Neuron (in vitro differentiated cells): ENCODE results near the gene MPC2.
"Not testable (repeated sequence)": the region's sequence is repeated elsewhere in the genome, so short reads cannot be mapped to it uniquely, and the experiment has no call there.

Experiments used
- H2AFZ ChIP-seq: one replicate; pipeline ENCODE4 v1.6.1; 2013; ENCODE audit warnings: low read depth, mild to moderate bottlenecking, inconsistent platforms, low read length, moderate library complexity
- H3K27me3 ChIP-seq: one replicate; pipeline ENCODE4 v1.6.1; 2013; ENCODE audit warnings: low read length; ENCODE audit not compliant: insufficient read depth
- H3K36me3 ChIP-seq: one replicate; pipeline ENCODE4 v1.6.1; 2013; ENCODE audit warnings: low read length; ENCODE audit not compliant: insufficient read depth
- H3K4me1 ChIP-seq: one replicate; pipeline ENCODE4 v1.6.1; 2013; ENCODE audit warnings: low read length; ENCODE audit not compliant: insufficient read depth
- H3K4me3 ChIP-seq: 2 replicates; pipeline ENCODE4 v1.5.1; 2013; ENCODE audit warnings: mild to moderate bottlenecking, low read length, moderate library complexity
- H3K9me3 ChIP-seq: one replicate; pipeline ENCODE4 v1.6.1; 2013; ENCODE audit warnings: low read length

MPC2 gene

DNA sequence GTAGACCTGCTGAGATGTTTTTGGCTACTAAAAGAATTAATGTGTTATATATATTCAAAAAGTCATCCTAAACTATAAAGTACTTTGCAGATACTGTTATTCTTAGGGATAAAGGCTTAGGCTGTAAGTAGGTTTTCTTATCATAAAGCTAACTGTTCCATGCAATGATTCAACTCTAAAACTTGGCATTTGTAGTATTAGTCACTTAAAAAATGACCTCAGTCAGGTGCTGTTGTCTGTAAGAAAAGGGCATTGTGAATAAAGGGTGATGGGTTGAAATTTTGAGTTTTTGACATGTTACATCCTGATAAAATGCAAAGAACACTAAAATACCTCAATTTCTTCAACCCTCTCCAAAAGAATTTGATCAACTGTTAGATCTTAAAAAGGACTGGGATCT is 55.8 kb downstream of the MPC2 start:
- no peaks in the 10 kb centered on the region for H3K36me3 ChIP-seq
- H3K4me1 ChIP-seq, result no peaks in the 10 kb centered on the region
- peaks cover 2% of the 10 kb centered on the region for H3K27me3 ChIP-seq
- H2AFZ ChIP-seq, result no peak overlapping the region
- no peaks in the 10 kb centered on the region for H3K9me3 ChIP-seq
- no peak overlapping the region for H3K4me3 ChIP-seq

DNA sequence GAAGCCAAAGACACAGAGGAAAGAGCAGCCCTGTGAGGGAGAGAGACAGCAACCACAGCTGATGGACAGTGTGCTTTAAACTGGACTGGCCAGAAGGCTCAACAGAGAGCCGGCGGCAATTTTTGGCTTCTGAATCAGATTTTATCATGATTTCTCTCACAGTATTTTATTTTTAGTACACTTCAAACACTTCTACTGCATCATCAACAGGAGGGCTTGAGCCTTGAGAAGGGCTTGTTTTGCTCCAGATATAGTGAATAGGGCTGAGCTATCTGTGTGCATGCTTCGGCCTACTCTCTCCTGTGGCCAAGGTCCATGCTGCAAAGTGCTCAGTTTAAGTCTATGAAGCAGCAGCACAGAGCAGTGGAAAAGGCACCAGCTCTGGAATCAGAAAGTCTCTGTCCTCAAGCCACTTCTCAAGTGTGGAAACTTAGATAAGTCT is 56.3 kb downstream of the MPC2 start:
- no peak overlapping the region for H3K4me3 ChIP-seq
- no peak overlapping the region for H2AFZ ChIP-seq
- peaks cover 2% of the 10 kb centered on the region for H3K27me3 ChIP-seq
- no peaks in the 10 kb centered on the region for H3K9me3 ChIP-seq
- H3K4me1 ChIP-seq, result no peaks in the 10 kb centered on the region
- H3K36me3 ChIP-seq, result no peaks in the 10 kb centered on the region

DNA sequence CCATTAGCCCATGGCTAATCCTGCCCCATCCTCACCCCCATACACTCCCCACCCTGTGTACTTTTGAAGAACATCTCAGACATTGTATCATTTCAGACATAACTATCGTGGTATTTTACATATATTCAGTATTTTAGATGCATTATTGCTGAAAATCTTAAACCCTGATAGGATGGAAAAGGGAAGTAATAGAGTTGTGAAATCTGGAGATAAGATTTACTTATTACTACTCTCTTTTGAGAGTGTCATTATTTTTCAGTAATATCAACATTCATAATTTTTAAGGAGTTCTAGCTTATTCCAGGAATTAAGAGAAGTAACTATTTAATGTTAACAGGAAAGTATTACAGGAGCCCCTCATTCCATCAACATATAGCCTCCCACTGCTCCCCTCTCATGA is 57.4 kb downstream of the MPC2 start:
- no peak overlapping the region for H2AFZ ChIP-seq
- H3K9me3 ChIP-seq, result no peaks in the 10 kb centered on the region
- no peaks in the 10 kb centered on the region for H3K4me1 ChIP-seq
- H3K4me3 ChIP-seq, result no peak overlapping the region
- H3K36me3 ChIP-seq, result no peaks in the 10 kb centered on the region
- H3K27me3 ChIP-seq, result peaks cover 2% of the 10 kb centered on the region

DNA sequence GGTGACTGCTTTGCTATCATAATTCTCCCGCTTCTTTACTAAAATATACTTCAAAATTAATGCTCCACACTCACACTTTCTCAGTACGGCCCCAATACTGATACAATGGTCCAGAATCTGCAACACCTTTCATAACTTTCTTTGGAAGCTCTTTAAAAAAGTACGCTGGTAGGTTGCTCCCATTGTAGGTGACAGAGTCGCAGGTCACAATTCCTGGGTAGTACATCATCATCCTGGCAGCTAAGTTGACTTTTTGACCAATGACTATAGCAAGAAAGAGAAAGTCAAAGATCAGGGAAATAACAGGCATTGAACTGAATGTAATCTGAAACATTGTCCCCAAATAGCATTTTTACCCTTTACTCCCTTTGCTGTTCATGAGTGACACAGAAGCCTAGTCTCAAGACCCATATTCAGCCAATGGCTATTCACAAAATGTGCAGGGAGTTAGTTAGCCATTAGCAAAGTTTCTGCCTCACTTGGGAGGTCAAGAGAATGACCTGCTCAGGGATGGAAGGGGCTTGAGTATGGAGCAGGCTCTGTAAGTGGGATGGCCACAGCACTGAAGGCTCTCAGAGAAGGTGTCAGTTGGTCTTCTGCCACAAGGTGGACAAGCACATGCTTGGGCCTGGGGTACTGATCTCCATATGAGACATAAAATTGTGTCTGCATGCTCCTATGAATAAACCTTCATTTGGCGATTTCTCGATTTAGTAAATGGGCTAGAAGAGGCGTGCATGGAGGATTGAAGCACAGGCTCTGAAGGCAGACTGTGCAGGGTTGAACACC is 58.3 kb downstream of the MPC2 start:
- Histone ChIP-seq H3K27me3 (peaks cover 2% of the 10 kb centered on the region), H2AFZ (no peak overlapping the region), H3K9me3 (no peaks in the 10 kb centered on the region), H3K36me3 (no peaks in the 10 kb centered on the region), H3K4me1 (no peaks in the 10 kb centered on the region), H3K4me3 (no peak overlapping the region)

DNA sequence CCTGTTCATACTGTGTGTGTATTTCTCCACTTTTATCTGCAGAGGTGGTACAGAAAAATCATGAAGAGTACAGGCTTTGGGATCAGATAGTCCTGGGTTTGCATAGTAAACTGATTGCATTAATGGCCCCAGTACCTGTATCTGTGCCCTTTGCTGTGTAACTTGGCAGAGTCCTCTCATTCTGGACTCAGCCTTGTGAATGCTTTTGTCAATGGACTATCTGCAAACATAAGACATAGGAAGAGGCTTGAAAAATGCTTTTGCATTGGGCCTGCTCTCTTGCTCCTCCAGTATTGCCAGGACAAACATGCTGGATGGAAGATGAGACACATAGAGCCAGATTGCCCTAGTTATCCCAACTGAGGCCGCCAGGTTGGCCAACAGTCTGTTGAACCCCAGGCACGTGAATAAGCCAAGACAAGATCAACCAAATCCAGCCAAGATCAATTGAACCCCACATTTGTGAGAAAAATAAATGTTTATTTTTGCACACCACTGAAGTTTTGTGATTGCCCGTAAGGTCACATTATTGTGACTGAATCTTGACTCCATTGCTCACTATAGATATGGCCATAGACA is 60.2 kb downstream of the MPC2 start:
- Histone ChIP-seq H2AFZ (no peak overlapping the region), H3K9me3 (no peaks in the 10 kb centered on the region), H3K4me3 (no peak overlapping the region), H3K36me3 (no peaks in the 10 kb centered on the region), H3K4me1 (no peaks in the 10 kb centered on the region), H3K27me3 (peaks cover 2% of the 10 kb centered on the region)

DNA sequence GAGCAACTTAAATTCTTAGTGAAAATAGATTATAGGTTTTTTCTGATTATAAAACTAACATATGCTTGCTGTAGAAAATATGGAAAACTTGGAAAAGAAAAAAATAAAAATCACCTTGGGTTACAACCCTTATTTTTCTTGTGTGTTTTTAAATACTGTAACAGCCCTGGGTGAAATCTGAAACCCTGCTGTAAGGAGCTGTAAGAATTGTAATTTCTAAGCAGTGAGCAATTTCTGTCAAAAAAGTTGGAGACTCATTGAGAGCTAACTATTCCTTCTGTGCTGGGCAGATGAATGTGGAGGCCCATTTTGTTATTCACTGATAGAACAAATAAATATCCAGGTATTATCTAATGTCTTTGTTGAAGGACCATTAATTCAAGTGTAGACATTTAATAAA is 65.5 kb downstream of the MPC2 start:
- Histone ChIP-seq H3K27me3 (no peaks in the 10 kb centered on the region), H3K4me1 (no peaks in the 10 kb centered on the region), H3K36me3 (no peaks in the 10 kb centered on the region), H3K9me3 (no peaks in the 10 kb centered on the region), H3K4me3 (no peak overlapping the region), H2AFZ (no peak overlapping the region)

DNA sequence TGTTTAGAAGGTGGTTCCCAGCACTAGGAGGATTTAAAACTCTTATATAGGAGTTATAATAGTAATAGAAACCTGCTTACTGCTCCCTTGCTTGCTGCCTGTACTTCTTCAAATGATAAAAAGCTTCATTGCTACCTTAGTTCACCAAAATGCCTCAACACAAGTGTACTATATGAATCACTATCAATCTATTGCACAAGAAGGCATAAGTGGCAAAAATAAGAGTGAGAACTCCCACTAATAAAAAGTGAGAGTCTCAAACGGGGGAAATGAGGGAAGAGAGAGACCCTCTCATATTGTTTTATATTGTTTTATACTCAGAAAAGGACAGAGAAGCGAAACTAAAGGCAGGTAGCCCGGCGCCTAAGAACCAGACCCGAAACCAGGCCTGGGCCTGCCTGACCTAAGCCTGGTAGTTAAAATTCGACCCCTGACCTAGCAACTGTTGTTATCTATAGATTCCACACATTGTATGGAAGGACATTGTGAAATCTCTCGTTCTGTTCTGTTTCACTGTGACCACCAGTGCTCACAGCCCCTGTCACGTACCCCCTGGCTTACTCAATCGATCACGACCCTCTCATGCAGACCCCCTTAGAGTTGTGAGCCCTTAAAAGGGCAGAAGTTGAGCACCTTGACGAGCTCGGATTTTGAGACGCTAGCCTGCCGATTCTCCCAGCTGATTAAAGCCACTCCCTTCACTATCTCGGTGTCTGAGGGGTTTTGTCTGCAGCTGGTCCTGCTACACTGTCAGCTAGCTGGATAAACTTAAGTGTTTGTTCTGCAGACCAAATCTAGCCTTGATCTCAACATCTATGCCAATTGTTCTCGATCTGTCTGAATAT is 67.5 kb downstream of the MPC2 start:
- H2AFZ ChIP-seq, H3K4me3 ChIP-seq, H3K9me3 ChIP-seq, H3K27me3 ChIP-seq, H3K4me1 ChIP-seq, H3K36me3 ChIP-seq: not testable (repeated sequence)

DNA sequence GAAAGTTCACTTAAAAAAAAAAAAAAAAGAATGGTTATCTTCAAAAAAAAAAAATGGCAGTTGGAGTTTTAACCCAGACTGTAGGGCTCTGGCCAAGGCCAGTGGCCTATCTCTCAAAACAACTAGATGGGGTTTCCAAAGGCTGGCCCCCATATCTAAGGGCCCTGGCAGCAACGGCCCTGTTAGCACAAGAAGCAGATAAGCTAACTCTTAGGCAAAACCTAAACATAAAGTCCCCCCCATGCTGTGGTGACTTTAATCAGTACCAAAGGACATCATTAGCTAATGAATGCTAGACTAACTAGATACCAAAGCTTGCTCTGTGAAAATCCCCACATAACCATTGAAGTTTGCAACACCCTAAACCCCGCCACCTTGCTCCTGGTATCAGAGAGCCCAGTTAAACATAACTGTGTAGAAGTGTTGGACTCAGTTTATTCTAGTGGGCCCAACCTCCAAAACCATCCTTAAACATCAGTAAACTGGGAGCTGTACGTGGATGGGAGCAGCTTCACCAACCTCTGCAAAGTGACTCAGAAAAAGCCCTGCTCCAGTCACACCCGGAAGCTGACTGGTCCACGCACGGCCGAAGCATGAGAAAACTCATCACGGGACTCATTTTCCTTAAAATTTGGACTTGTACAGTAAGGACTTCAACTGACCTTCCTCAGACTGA is 70.0 kb downstream of the MPC2 start:
- H3K4me1 ChIP-seq, H3K4me3 ChIP-seq, H3K27me3 ChIP-seq, H3K36me3 ChIP-seq, H3K9me3 ChIP-seq, H2AFZ ChIP-seq: not testable (repeated sequence)
